Epithelial cell of esophagus (primary cell): ENCODE data around the gene CYB561D1.

Source experiments
- DNase-seq: peaks from one replicate; pipeline ENCODE4 v3.0.0; 2010; ENCODE audit warnings: low read depth
- H3K4me3 ChIP-seq: 2 replicates; pipeline ENCODE4 v1.5.1; 2011; ENCODE audit warnings: mild to moderate bottlenecking, low read length, control low read depth
- TF ChIP-seq, protein P1 (sequence below): IDR thresholded peaks from 2 replicates; pipeline ENCODE4 v1.5.1; 2011; ENCODE audit warnings: low read depth, mild to moderate bottlenecking, low read length, control low read depth, inconsistent platforms; ENCODE audit not compliant: insufficient read depth; ENCODE audit errors: missing control alignments

The CYB561D1 gene

GRCh38 chr1:109487261-109487660 lies 6.6 kb upstream of the CYB561D1 start:
- DNase-seq = no peak
- no peak overlapping the region for H3K4me3 ChIP-seq
- TF ChIP-seq, protein P1, sequence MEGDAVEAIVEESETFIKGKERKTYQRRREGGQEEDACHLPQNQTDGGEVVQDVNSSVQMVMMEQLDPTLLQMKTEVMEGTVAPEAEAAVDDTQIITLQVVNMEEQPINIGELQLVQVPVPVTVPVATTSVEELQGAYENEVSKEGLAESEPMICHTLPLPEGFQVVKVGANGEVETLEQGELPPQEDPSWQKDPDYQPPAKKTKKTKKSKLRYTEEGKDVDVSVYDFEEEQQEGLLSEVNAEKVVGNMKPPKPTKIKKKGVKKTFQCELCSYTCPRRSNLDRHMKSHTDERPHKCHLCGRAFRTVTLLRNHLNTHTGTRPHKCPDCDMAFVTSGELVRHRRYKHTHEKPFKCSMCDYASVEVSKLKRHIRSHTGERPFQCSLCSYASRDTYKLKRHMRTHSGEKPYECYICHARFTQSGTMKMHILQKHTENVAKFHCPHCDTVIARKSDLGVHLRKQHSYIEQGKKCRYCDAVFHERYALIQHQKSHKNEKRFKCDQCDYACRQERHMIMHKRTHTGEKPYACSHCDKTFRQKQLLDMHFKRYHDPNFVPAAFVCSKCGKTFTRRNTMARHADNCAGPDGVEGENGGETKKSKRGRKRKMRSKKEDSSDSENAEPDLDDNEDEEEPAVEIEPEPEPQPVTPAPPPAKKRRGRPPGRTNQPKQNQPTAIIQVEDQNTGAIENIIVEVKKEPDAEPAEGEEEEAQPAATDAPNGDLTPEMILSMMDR = no peak

GRCh38 chr1:109488201-109488600 lies 5.7 kb upstream of the CYB561D1 start:
- DNase-seq = no peak
- no peak overlapping the region for H3K4me3 ChIP-seq
- TF ChIP-seq, protein P1 = peak; percentile 5

- no peak overlapping the region for H3K4me3 ChIP-seq
- TF ChIP-seq, protein P1 = no peak
- no peak for DNase-seq
Measured at GRCh38 chr1:109488696-109489095, 5.2 kb upstream of the CYB561D1 start.

GRCh38 chr1:109490029-109490933 lies 3.6 kb upstream of the CYB561D1 start:
- DNase-seq = peak; percentile 72
- TF ChIP-seq, protein P1 = peak; percentile 90
- H3K4me3 ChIP-seq = no peak overlapping the region

- DNase-seq = no peak
- TF ChIP-seq, protein P1 = no peak
- H3K4me3 ChIP-seq = no peak overlapping the region
Measured at GRCh38 chr1:109490934-109491302, 3.0 kb upstream of the CYB561D1 start.

- TF ChIP-seq, protein P1 = no peak
- H3K4me3 ChIP-seq = no peak overlapping the region
- no peak for DNase-seq
Measured at GRCh38 chr1:109491372-109491771, 2.5 kb upstream of the CYB561D1 start.

DNA sequence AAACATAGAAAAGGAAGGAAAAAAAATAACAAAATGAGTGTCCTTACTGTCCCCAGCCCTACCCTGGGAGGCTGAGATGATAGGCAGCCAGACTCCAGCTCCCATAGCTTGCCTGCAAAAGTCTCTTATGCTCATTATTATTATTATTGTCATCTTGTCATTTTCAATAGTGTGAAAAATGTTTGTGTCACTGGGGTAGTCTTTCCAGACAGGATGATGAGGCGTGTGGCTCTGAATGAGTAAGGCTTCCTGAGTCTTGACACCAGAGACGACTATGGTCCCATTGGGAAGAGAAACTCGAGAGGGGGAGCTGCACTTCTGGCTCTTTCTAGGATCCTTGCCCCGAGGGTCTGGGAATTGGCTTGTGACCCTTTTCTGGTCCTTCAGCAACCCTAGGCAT lies 1.1 kb upstream of the CYB561D1 start:
- TF ChIP-seq, protein P1 = no peak
- no peak for DNase-seq
- H3K4me3 ChIP-seq = no peak overlapping the region
